Measurements from ENCODE around the gene LGALS12. TPM values are rescaled to one million over a fixed set of nuclear protein-coding genes. Genes with fewer than 3 reads are reported as not detected.

Gene LGALS12
- total and polyA plus RNA-seq, 2 donors (not counting 1 experiment from before 2014, with no cell fraction given), result not detected

- Histone ChIP-seq H3K36me3 (ENCODE audit: control insufficient read depth, insufficient read depth, low read length) (no peaks in the 10 kb centered on the region), H3K9me3 (ENCODE audit: control insufficient read depth, insufficient read depth, low read depth, low read length) (no peaks in the 10 kb centered on the region), H3K9ac (ENCODE audit: insufficient read depth, low read length) (no peak overlapping the region), H3K27me3 (ENCODE audit: control insufficient read depth, insufficient read depth, low read length) (peaks cover 25% of the 10 kb centered on the region), H3K4me2 (ENCODE audit: extremely low read depth, insufficient read depth, low read length) (no peak overlapping the region), H3K4me1 (ENCODE audit: control insufficient read depth, extremely low read depth, insufficient read depth, low read length) (no peaks in the 10 kb centered on the region), H4K20me1 (ENCODE audit: control insufficient read depth, extremely low read depth, insufficient read depth, low read length) (no peaks in the 10 kb centered on the region), H3K79me2 (ENCODE audit: control insufficient read depth, insufficient read depth, low read length) (no peaks in the 10 kb centered on the region), H2AFZ (ENCODE audit: low read length) (no peak overlapping the region), H3K4me3 (replicated peaks in 1 of 4; ENCODE audit: control extremely low read depth in 1 of 4, insufficient read depth in 1 of 4, low read depth in 3 of 4, low read length in 4 of 4) (no peak overlapping the region), H3K27ac (ENCODE audit: insufficient read depth, low read length) (no peak overlapping the region)
- DNase-seq (ENCODE audit: low read depth in 2 of 2), result no peak
- TF ChIP-seq, protein P1, sequence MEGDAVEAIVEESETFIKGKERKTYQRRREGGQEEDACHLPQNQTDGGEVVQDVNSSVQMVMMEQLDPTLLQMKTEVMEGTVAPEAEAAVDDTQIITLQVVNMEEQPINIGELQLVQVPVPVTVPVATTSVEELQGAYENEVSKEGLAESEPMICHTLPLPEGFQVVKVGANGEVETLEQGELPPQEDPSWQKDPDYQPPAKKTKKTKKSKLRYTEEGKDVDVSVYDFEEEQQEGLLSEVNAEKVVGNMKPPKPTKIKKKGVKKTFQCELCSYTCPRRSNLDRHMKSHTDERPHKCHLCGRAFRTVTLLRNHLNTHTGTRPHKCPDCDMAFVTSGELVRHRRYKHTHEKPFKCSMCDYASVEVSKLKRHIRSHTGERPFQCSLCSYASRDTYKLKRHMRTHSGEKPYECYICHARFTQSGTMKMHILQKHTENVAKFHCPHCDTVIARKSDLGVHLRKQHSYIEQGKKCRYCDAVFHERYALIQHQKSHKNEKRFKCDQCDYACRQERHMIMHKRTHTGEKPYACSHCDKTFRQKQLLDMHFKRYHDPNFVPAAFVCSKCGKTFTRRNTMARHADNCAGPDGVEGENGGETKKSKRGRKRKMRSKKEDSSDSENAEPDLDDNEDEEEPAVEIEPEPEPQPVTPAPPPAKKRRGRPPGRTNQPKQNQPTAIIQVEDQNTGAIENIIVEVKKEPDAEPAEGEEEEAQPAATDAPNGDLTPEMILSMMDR (conservative IDR thresholded peaks at IDR 0.05 in 1 of 2, IDR thresholded peaks at IDR 0.05 in 1 of 2; ENCODE audit: low read depth in 1 of 2, low read length in 2 of 2), result no peak
- TF ChIP-seq EZH2 (IDR thresholded peaks at IDR 0.05; ENCODE audit: low read length, missing control alignments), result no peak
These were observed 12.8 kb upstream of the LGALS12 start for GRCh38 chr11:63493127-63493526.

DNA sequence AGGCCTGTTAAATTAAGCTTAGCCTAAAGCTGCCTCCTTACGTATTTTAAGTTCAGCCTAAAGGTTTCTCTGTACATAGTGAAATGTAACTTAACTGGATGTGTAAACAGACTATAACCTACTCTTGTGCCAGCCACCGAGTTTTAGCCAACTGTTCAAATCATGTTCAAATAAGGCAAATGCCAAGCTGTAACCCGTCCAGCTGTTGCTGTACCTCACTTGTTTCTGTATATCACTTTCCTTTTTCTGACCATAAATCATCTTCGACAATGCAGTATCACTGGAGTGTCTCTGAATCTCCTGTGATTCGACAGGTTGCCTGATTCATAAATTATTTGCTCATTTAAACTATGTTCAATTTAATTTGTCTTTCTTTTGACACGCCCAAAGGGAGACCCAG is 10.9 kb upstream of the LGALS12 start:
- Histone ChIP-seq H3K4me3 (replicated peaks in 1 of 4; ENCODE audit: control extremely low read depth in 1 of 4, insufficient read depth in 1 of 4, low read depth in 3 of 4, low read length in 4 of 4) (no peak overlapping the region), H3K4me2 (ENCODE audit: extremely low read depth, insufficient read depth, low read length) (no peak overlapping the region)
- no peak for DNase-seq (ENCODE audit: low read depth in 2 of 2)

DNA sequence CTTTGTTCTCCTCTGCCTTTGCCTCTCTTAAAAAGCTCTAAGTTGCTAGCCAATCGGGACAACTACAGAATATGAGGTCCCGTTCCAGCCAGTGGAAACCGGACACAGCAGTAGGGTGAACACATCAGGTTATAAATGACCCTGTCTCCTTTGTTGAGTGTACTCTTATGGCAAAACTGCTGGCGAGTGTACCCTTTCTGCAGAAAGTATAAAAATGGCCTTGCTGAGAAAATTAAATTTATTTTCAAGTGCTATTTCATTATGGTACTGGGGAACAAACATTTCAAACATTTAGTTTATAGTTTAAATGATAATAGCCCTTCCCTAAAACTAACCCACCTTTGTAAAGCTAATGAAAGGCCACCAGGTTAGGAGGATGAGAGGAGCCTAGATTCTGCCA is 6.0 kb upstream of the LGALS12 start:
- Histone ChIP-seq H4K20me1 (ENCODE audit: control insufficient read depth, extremely low read depth, insufficient read depth, low read length) (no peaks in the 10 kb centered on the region), H3K4me3 (replicated peaks in 1 of 4; ENCODE audit: control extremely low read depth in 1 of 4, insufficient read depth in 1 of 4, low read depth in 3 of 4, low read length in 4 of 4) (no peak overlapping the region), H3K4me2 (ENCODE audit: extremely low read depth, insufficient read depth, low read length) (no peak overlapping the region), H3K79me2 (ENCODE audit: control insufficient read depth, insufficient read depth, low read length) (no peaks in the 10 kb centered on the region), H3K27me3 (ENCODE audit: control insufficient read depth, insufficient read depth, low read length) (peaks cover 3% of the 10 kb centered on the region), H2AFZ (ENCODE audit: low read length) (no peak overlapping the region), H3K4me1 (ENCODE audit: control insufficient read depth, extremely low read depth, insufficient read depth, low read length) (no peaks in the 10 kb centered on the region), H3K9ac (ENCODE audit: insufficient read depth, low read length) (no peak overlapping the region), H3K36me3 (ENCODE audit: control insufficient read depth, insufficient read depth, low read length) (no peaks in the 10 kb centered on the region), H3K27ac (ENCODE audit: insufficient read depth, low read length) (no peak overlapping the region), H3K9me3 (ENCODE audit: control insufficient read depth, insufficient read depth, low read depth, low read length) (no peaks in the 10 kb centered on the region)
- no peak for TF ChIP-seq EZH2 (IDR thresholded peaks at IDR 0.05; ENCODE audit: low read length, missing control alignments)
- TF ChIP-seq, protein P1 (conservative IDR thresholded peaks at IDR 0.05 in 1 of 2, IDR thresholded peaks at IDR 0.05 in 1 of 2; ENCODE audit: low read depth in 1 of 2, low read length in 2 of 2), result no peak
- no peak for DNase-seq (ENCODE audit: low read depth in 2 of 2)

More for the DNA sequence above, 10.9 kb upstream of the LGALS12 start:
- no peaks in the 10 kb centered on the region for H3K4me1 ChIP-seq (ENCODE audit: control insufficient read depth, extremely low read depth, insufficient read depth, low read length)
- no peaks in the 10 kb centered on the region for H3K9me3 ChIP-seq (ENCODE audit: control insufficient read depth, insufficient read depth, low read depth, low read length)
- no peak overlapping the region for H3K9ac ChIP-seq (ENCODE audit: insufficient read depth, low read length)
- no peak for TF ChIP-seq EZH2 (IDR thresholded peaks at IDR 0.05; ENCODE audit: low read length, missing control alignments)
- TF ChIP-seq, protein P1 (conservative IDR thresholded peaks at IDR 0.05 in 1 of 2, IDR thresholded peaks at IDR 0.05 in 1 of 2; ENCODE audit: low read depth in 1 of 2, low read length in 2 of 2), result no peak
- no peak overlapping the region for H2AFZ ChIP-seq (ENCODE audit: low read length)
- no peaks in the 10 kb centered on the region for H4K20me1 ChIP-seq (ENCODE audit: control insufficient read depth, extremely low read depth, insufficient read depth, low read length)
- peaks cover 22% of the 10 kb centered on the region for H3K27me3 ChIP-seq (ENCODE audit: control insufficient read depth, insufficient read depth, low read length)
- H3K79me2 ChIP-seq (ENCODE audit: control insufficient read depth, insufficient read depth, low read length), result no peaks in the 10 kb centered on the region
- no peaks in the 10 kb centered on the region for H3K36me3 ChIP-seq (ENCODE audit: control insufficient read depth, insufficient read depth, low read length)
- H3K27ac ChIP-seq (ENCODE audit: insufficient read depth, low read length), result no peak overlapping the region

Data from fibroblast of lung (primary cell).